Endothelial cell of umbilical vein (primary cell): ENCODE results near the gene C1orf210. TPM values are rescaled to one million over a fixed set of nuclear protein-coding genes. Genes with fewer than 3 reads are reported as not detected.

Experiments used
- BruUV-seq: library from RNA; stranded (reverse); fragments of 400-500 nt; replicated peaks from 2 replicates; lab custom pipeline; 2021; lab: Mats Ljungman, UMichigan
- CTCF ChIA-PET: fragments of 300-600, 350-600 bp; sonication (Branson Sonifier 250); formaldehyde crosslinking; loops from one replicate; lab custom pipeline; 2021; ENCODE audit warnings: antibody characterized with exemption, inconsistent platforms; lab: Charles Lee
- POLR2A ChIA-PET: fragments of 300-600, 350-600 bp; sonication (Branson Sonifier 250); formaldehyde crosslinking; loops from one replicate; lab custom pipeline; 2021; ENCODE audit warnings: antibody characterized with exemption, inconsistent platforms; lab: Charles Lee
- DNase-seq: peaks from one replicate; pipeline ENCODE4 v3.0.0-alpha.2; 2011; ENCODE audit warnings: low read depth, low spot score
- FAIRE-seq: peaks from 2 replicates; lab custom pipeline; 2011; peaks lifted over from hg19 to GRCh38; lab: Jason Lieb, UNC
- H2AFZ ChIP-seq: 2 replicates; pipeline ENCODE4 v1.6.0; 2012; ENCODE audit warnings: low read depth, low read length, control low read depth, inconsistent platforms
- H3K27ac ChIP-seq: 2 replicates; pipeline ENCODE4 v1.5.1; 2011; ENCODE audit warnings: low read depth, mild to moderate bottlenecking, control low read depth, low read length, moderate library complexity; ENCODE audit not compliant: insufficient read depth
- H3K27me3 ChIP-seq, 2 experiments: 2 replicates each; pipeline versions ENCODE4 v1.6.0 to v1.6.1; 2011; ENCODE audit warnings: low read length in 2 of 2, mixed read lengths in 1 of 2; ENCODE audit not compliant: control insufficient read depth in 2 of 2, insufficient read depth in 2 of 2
- H3K36me3 ChIP-seq, 2 experiments: 2 replicates in 1 of 2; 3 replicates in 1 of 2; pipeline ENCODE4 v1.5.1; 2011; ENCODE audit warnings: low read length in 2 of 2, mild to moderate bottlenecking in 1 of 2, moderate library complexity in 1 of 2; ENCODE audit not compliant: control insufficient read depth in 2 of 2, insufficient read depth in 2 of 2; ENCODE audit errors: extremely low read depth in 1 of 2
- H3K4me1 ChIP-seq: 3 replicates; pipeline ENCODE4 v1.5.1; 2011; ENCODE audit warnings: mild to moderate bottlenecking, low read length; ENCODE audit not compliant: control insufficient read depth, insufficient read depth; ENCODE audit errors: extremely low read depth
- H3K4me2 ChIP-seq: 2 replicates; pipeline ENCODE4 v1.6.1; 2011; ENCODE audit warnings: low read length, control low read depth, mixed read lengths; ENCODE audit not compliant: insufficient read depth
- H3K4me3 ChIP-seq, 3 experiments: fragments of 200-600 bp in 1 of 3; sonication (generic), shearing (Covaris generic) in 1 of 3; replicated peaks in 1 of 3; 2 replicates each; pipeline ENCODE4 v1.5.1; 2011 to 2016; ENCODE audit warnings: control low read depth in 3 of 3, low read length in 3 of 3, mild to moderate bottlenecking in 2 of 3, inconsistent platforms in 1 of 3, low read depth in 1 of 3, moderate library complexity in 1 of 3; ENCODE audit not compliant: insufficient read depth in 1 of 3
- H3K79me2 ChIP-seq: 2 replicates; pipeline ENCODE4 v1.6.0; 2012; ENCODE audit warnings: low read length, inconsistent platforms; ENCODE audit not compliant: control insufficient read depth, insufficient read depth
- H3K9ac ChIP-seq: replicated peaks from 2 replicates; pipeline ENCODE3; 2011; ENCODE audit warnings: low read length, control low read depth; ENCODE audit not compliant: insufficient read depth; ENCODE audit errors: extremely low read depth
- H3K9me1 ChIP-seq: replicated peaks from 3 replicates; pipeline ENCODE4 v1.6.0; 2011; ENCODE audit warnings: mild to moderate bottlenecking, low read length; ENCODE audit not compliant: control insufficient read depth, insufficient read depth; ENCODE audit errors: extremely low read depth
- H3K9me3 ChIP-seq: replicated peaks from 2 replicates; pipeline ENCODE4 v1.5.1; 2012; ENCODE audit warnings: low read length, inconsistent platforms; ENCODE audit not compliant: control insufficient read depth, insufficient read depth
- H4K20me1 ChIP-seq: replicated peaks from 2 replicates; pipeline ENCODE3; 2011; ENCODE audit warnings: mild to moderate bottlenecking, low read length; ENCODE audit not compliant: control insufficient read depth, insufficient read depth; ENCODE audit errors: extremely low read depth
- CTCF ChIP-seq, 2 donors: IDR thresholded peaks; 1 replicate in 1 of 2; 2 replicates in 1 of 2; pipeline ENCODE4 v1.5.1; 2011; ENCODE audit warnings: low read length in 2 of 2, mild to moderate bottlenecking in 2 of 2, moderate library complexity in 2 of 2, control low read depth in 1 of 2, inconsistent platforms in 1 of 2, low read depth in 1 of 2; ENCODE audit not compliant: insufficient read depth in 1 of 2; ENCODE audit errors: extremely low read depth in 1 of 2
- EZH2 ChIP-seq: IDR thresholded peaks from 2 replicates; pipeline ENCODE4 v1.6.1; 2012; ENCODE audit warnings: borderline replicate concordance, low read depth, mild to moderate bottlenecking, moderate library complexity, low read length, inconsistent platforms; ENCODE audit not compliant: severe bottlenecking
- FOS ChIP-seq: IDR thresholded peaks from 2 replicates; pipeline ENCODE4 v1.6.1; 2011; ENCODE audit warnings: mild to moderate bottlenecking, low read length, moderate library complexity, borderline replicate concordance; ENCODE audit not compliant: insufficient read depth
- GATA2 ChIP-seq: IDR thresholded peaks from 2 replicates; pipeline ENCODE4 v1.7.0; 2011; ENCODE audit warnings: low read depth, mild to moderate bottlenecking, moderate library complexity, mixed read lengths, low read length; ENCODE audit not compliant: insufficient read length, insufficient read depth
- JUN ChIP-seq: IDR thresholded peaks from 2 replicates; pipeline ENCODE4 v1.6.1; 2011; ENCODE audit warnings: borderline replicate concordance, low read depth; ENCODE audit not compliant: insufficient read length, insufficient read depth
- MYC ChIP-seq: IDR thresholded peaks from one replicate; pipeline ENCODE4 v1.6.1; 2011; ENCODE audit warnings: mild to moderate bottlenecking, low read depth, low read length
- POLR2A ChIP-seq: IDR thresholded peaks from 2 replicates; pipeline ENCODE4 v1.6.1; 2012; ENCODE audit warnings: low read depth, mild to moderate bottlenecking, control low read depth, low read length
- POLR2AphosphoS5 ChIP-seq: IDR thresholded peaks from 2 replicates; pipeline ENCODE4 v1.6.1; 2012; ENCODE audit warnings: low read depth, mild to moderate bottlenecking, control low read depth, low read length, moderate library complexity; ENCODE audit not compliant: insufficient read depth
- dilution Hi-C: fragments of 300-500 bp; cut with MboI; formaldehyde crosslinking; loops from one replicate; pipeline ENCODE4 v1.15.0; 2019; ENCODE audit warnings: low sequenced_read_pairs; ENCODE audit not compliant: extremely low pct_ligation_motif_present
- intact Hi-C: fragments of 100-400 bp; cut with micrococcal nuclease; formaldehyde crosslinking; loops from one replicate; pipeline ENCODE4 v1.10.0; 2022
- polyA plus RNA-seq, 4 experiments: library from polyadenylated mRNA; depleted of rRNA in 3 of 4; stranded (reverse) in 3 of 4; unstranded in 1 of 4; fragments of >200 nt; gene quantifications; 2 replicates each; pipeline versions ENCODE4 v1.2.1 to v1.2.3, GENCODE V29; 2011 to 2012; ENCODE audit warnings: missing spikeins in 1 of 4
- total RNA-seq: library from RNA; stranded (reverse); gene quantifications from 2 replicates; pipeline ENCODE4 v1.2.3, GENCODE V29; 2021
- TF ChIP-seq, protein P1 (sequence below): IDR thresholded peaks from 2 replicates; pipeline ENCODE4 v1.6.1; 2011; ENCODE audit not compliant: insufficient read depth, insufficient read length

The C1orf210 gene
- total and polyA plus RNA-seq, 2 donors (not counting 3 experiments of a cell fraction or from before 2014, with no cell fraction given) = not detected

DNA sequence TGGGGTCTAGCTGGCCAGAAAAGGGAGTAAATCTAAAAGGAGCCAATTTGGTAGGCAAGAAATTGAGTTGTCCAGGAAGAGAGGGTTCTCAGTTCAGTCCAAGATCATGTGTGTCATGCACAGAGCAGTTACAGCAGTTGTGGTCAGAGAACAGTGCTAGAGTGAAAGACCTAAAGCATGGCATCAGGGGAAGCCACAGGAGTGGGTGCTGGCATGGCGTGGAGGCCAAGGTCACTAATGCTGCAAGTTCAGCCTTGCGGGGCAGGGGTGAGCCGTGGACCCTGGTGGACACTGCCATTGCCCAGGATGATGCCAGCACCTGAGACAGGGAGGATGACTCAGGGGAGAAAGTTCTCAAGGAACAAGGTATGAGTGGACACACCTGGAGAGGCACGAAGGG, 32.2 kb downstream of the C1orf210 start:
- Histone ChIP-seq H3K27ac (no peak overlapping the region), H3K36me3 (no peaks in the 10 kb centered on the region), H3K9ac (no peak overlapping the region), H2AFZ (no peak overlapping the region), H3K4me3 (no peak overlapping the region), H3K4me2 (no peak overlapping the region), H3K4me1 (no peaks in the 10 kb centered on the region), H4K20me1 (no peaks in the 10 kb centered on the region), H3K79me2 (no peaks in the 10 kb centered on the region), H3K27me3 (peaks cover 5 to 13% of the 10 kb centered on the region in 2 experiments), H3K9me1 (no peaks in the 10 kb centered on the region), H3K9me3 (no peaks in the 10 kb centered on the region)
- CTCF ChIA-PET = interaction anchor here (1.2 kb wide), 1 partner anchor 35 kb away, joined by 3 read pairs; no protein-coding TSS in a partner anchor
- FAIRE-seq (no peak), DNase-seq (no peak)
- TF ChIP-seq GATA2 (no peak), MYC (no peak)
- dilution Hi-C loops (no loop called here), intact Hi-C loops (no loop called here)
- no TSS peak for BruUV-seq
- POLR2A ChIA-PET = no interaction called here

DNA sequence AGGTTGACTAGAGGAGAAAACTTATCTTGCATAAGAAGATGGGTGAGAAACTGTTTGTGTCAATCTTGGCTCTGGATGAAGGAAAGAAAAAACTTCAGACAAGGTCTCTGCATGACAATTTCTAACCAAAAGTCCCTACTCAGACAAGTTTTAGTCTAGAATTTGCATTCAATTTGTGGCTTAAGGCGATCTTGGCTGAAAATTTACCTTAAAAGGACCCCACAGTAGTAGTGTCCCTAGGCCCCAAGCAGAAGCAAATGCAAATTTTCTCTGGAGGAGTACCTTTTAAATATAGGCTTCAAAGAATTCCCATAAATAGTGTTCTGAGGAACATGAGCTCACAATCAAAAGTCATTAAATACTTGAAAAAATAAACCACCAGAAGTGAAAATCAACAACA, 33.2 kb downstream of the C1orf210 start:
- Histone ChIP-seq H3K4me1 (no peaks in the 10 kb centered on the region), H3K27ac (no peak overlapping the region), H3K79me2 (no peaks in the 10 kb centered on the region), H3K4me2 (no peak overlapping the region), H3K27me3 (peaks cover 5 to 13% of the 10 kb centered on the region in 2 experiments), H3K36me3 (no peaks in the 10 kb centered on the region), H3K4me3 (no peak overlapping the region), H4K20me1 (no peaks in the 10 kb centered on the region), H3K9me1 (no peaks in the 10 kb centered on the region), H3K9ac (no peak overlapping the region), H3K9me3 (no peaks in the 10 kb centered on the region), H2AFZ (no peak overlapping the region)
- intact Hi-C loops (no loop called here), dilution Hi-C loops (no loop called here)
- DNase-seq (no peak), FAIRE-seq (no peak)
- no TSS peak for BruUV-seq
- CTCF ChIA-PET = interaction anchor here (0.7 to 1.0 kb wide), 3 partner anchors 9 to 25 kb away, joined by 3 read pairs; no protein-coding TSS in a partner anchor
- no peak for TF ChIP-seq POLR2AphosphoS5
- TF ChIP-seq POLR2A = no peak
- TF ChIP-seq GATA2 = no peak
- TF ChIP-seq CTCF (IDR thresholded peaks at IDR 0.05; ENCODE audit: extremely low read depth in 1 of 2, insufficient read depth in 1 of 2, low read depth in 1 of 2, low read length in 2 of 2) = no peak
- no peak for TF ChIP-seq MYC
- no peak for TF ChIP-seq JUN
- TF ChIP-seq, protein P1, sequence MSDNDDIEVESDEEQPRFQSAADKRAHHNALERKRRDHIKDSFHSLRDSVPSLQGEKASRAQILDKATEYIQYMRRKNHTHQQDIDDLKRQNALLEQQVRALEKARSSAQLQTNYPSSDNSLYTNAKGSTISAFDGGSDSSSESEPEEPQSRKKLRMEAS = no peak
- TF ChIP-seq FOS = no peak
- no peak for TF ChIP-seq EZH2
- POLR2A ChIA-PET = no interaction called here
